GM19043 (cell line): ENCODE measurements around the gene IFRD1.
"Not testable (repeated sequence)": the region's sequence is repeated elsewhere in the genome, so short reads cannot be mapped to it uniquely, and the experiment has no call there.

ENCODE experiments used
- ATAC-seq: cut with Tn5 transposase; IDR thresholded peaks from one replicate; pipeline ENCODE4 v1.9.1; 2021; ENCODE audit warnings: low read depth; ENCODE audit not compliant: unreplicated experiment

Gene IFRD1

GRCh38 chr7:112511451-112512202 lies 61.4 kb downstream of the IFRD1 start:
- ATAC-seq, result no peak

GRCh38 chr7:112512451-112513210 lies 62.4 kb downstream of the IFRD1 start:
- ATAC-seq, result no peak

- no peak for ATAC-seq
These were observed 65.7 kb downstream of the IFRD1 start for GRCh38 chr7:112515989-112516388.

GRCh38 chr7:112516418-112516817 lies 66.2 kb downstream of the IFRD1 start:
- ATAC-seq, result not testable (repeated sequence)

GRCh38 chr7:112517487-112517886 lies 67.2 kb downstream of the IFRD1 start:
- no peak for ATAC-seq

- no peak for ATAC-seq
These were observed 70.5 kb downstream of the IFRD1 start for GRCh38 chr7:112520787-112521186.

GRCh38 chr7:112521942-112522341 lies 71.7 kb downstream of the IFRD1 start:
- ATAC-seq, result no peak

- no peak for ATAC-seq
These were observed 73.6 kb downstream of the IFRD1 start for GRCh38 chr7:112523871-112524270.
